HG02759 (cell line): ENCODE results near the gene CACNA2D2.

Source experiments
- ATAC-seq: cut with Tn5 transposase; IDR thresholded peaks from one replicate; pipeline ENCODE4 v1.9.1; 2021; ENCODE audit warnings: mild to moderate bottlenecking, moderate library complexity; ENCODE audit not compliant: unreplicated experiment

The CACNA2D2 gene

GRCh38 chr3:50374363-50375257 lies 128.8 kb downstream of the CACNA2D2 start:
- ATAC-seq, result no peak

GRCh38 chr3:50373146-50374051 lies 130.0 kb downstream of the CACNA2D2 start:
- ATAC-seq, result no peak

GRCh38 chr3:50372349-50372748 lies 131.1 kb downstream of the CACNA2D2 start:
- no peak for ATAC-seq

- ATAC-seq, result no peak
These were observed 132.2 kb downstream of the CACNA2D2 start for GRCh38 chr3:50371133-50371685.

- ATAC-seq, result no peak
These were observed 132.8 kb downstream of the CACNA2D2 start for GRCh38 chr3:50370594-50370993.

GRCh38 chr3:50369012-50369670 lies 134.3 kb downstream of the CACNA2D2 start:
- ATAC-seq, result no peak

- ATAC-seq, result no peak
These were observed 137.6 kb downstream of the CACNA2D2 start for GRCh38 chr3:50365842-50366220.

GRCh38 chr3:50365080-50365841 lies 138.2 kb downstream of the CACNA2D2 start:
- peak; percentile 84 for ATAC-seq

GRCh38 chr3:50364573-50365079 lies 138.8 kb downstream of the CACNA2D2 start:
- ATAC-seq, result peak; percentile 33

- ATAC-seq, result peak; percentile 14
These were observed 143.7 kb downstream of the CACNA2D2 start for GRCh38 chr3:50359760-50360110.

- ATAC-seq, result peak; percentile 98
These were observed 144.3 kb downstream of the CACNA2D2 start, which contains the start of gene TMEM115 for GRCh38 chr3:50358911-50359759. TMEM115 (minus strand) TSS chr3:50359521; CDS start chr3:50359063, 458 bp downstream.

- no peak for ATAC-seq
These were observed 145.0 kb downstream of the CACNA2D2 start for GRCh38 chr3:50358355-50358910.

- ATAC-seq, result no peak
These were observed 146.0 kb downstream of the CACNA2D2 start for GRCh38 chr3:50357481-50357880.

- no peak for ATAC-seq
These were observed 146.9 kb downstream of the CACNA2D2 start for GRCh38 chr3:50356553-50356952.

GRCh38 chr3:50355829-50356552 lies 147.4 kb downstream of the CACNA2D2 start:
- no peak for ATAC-seq

- ATAC-seq, result no peak
These were observed 148.6 kb downstream of the CACNA2D2 start for GRCh38 chr3:50354850-50355249.

- no peak for ATAC-seq
These were observed 149.2 kb downstream of the CACNA2D2 start for GRCh38 chr3:50354186-50354764.
